SKM-1 treated with dmso at 0.1 percent for 144 hours (cell line): ENCODE data around the gene CCL23.
"Not testable (repeated sequence)": the region's sequence is repeated elsewhere in the genome, so short reads cannot be mapped to it uniquely, and the experiment has no call there.

Source experiments
- DNase-seq: peaks from one replicate; lab custom pipeline; 2025; ENCODE audit not compliant: unreplicated experiment; lab: John Stamatoyannopoulos, UW

CCL23 gene

DNA sequence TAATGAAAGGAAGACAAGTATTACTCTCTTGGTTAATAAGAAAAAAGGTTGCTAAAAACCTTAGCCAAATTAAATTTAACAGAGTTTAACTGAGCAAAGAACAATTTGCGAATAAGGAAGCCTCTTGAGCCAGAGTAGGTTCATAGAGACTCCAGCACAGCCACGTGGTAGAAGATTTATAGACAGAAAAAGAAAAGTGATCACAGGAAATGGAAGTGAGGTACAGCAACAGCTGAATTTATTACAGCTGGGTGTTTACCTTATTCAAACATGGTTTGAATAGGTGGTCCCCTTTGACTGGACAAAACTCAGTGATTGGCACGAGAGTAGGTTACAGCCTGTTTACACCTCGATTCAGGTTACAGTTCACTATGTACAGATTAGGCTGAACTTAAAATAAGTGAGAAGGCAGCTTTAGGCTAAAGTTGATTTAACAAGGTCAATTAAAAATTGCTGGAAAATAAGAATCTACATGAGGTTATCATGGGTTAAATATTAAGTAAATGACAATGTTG lies 13.1 kb downstream of the CCL23 start:
- no peak for DNase-seq

DNA sequence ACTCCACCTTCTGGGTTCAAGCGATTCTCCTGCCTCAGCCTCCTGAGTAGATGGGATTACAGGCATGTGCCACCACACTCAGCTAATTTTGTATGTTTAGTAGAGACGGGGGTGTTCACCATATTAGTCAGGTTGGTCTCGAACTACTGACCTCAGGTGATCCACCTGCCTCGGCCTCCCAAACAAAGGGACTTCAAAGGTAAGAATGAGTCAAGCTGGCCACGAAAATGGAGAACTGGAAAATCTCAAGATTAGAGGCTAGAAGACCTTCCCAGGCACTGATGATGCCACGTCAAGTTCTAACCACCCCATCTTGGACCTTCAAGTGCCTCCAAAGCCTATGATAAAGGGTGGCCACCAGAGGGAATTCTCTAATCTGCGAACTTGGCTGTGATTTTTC lies 15.1 kb downstream of the CCL23 start:
- DNase-seq = no peak

DNA sequence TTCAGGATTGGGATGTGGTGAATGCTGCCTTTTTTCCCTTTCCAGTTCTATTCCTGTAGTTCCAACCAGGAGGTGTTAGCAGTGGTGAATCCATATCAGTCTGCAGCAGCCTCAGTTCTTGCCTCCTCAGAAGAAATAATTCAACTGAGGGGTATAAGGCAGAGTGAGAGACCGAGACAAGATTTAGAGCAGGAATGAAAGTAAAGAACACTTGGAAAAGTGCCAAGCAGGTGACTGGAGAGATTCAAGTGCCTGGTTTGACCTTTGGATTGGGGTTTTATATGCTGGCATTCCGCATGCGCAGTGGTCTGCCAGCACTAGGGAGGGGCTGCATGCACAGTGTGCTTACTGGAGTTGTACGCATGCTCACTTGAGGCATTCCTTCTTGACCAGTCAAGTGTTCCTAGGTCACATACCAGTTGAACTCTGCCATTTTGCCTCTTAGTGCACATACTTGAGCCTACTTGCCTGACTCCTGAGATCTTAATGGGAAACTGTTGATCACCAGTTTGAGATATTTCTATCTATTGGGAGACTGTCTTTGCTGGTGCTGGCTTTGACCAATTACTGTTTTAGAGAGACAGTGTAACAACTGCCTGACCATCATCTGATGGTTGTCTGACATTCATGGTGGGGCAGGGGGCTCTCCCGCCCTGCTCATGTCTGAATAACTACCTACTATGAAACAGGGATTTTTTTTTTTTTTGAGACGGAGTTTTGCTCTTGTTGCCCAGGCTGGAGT lies 15.7 kb downstream of the CCL23 start:
- no peak for DNase-seq

- DNase-seq = no peak
Measured at GRCh38 chr17:36001110-36001771, 16.5 kb downstream of the CCL23 start, which contains the start of gene CCL15. Gene CCL15, minus strand, starts transcription at chr17:36001553. Its CDS starts 61 bp downstream, at chr17:36001492.

- no peak for DNase-seq
Measured at GRCh38 chr17:36000732-36001109, 17.1 kb downstream of the CCL23 start.

DNA sequence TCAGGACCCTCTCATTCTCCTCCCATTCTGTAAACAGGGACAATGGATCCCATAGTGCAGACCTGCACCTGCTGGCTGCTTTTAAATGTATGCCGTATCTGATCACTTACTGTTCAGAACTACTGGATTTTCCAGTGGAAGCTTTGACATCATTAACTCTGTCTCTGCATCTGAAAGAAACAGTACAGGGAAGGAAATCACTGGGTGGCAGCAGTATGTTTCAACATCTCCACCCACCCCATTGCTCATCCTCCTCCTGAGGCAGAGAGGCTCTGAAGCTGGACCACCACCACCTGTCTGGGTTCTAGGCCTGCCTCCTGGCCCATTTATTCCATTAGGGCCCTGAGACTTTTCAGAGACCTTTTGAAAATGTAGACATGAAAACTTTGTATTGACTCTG lies 19.0 kb downstream of the CCL23 start:
- no peak for DNase-seq

- DNase-seq = no peak
Measured at GRCh38 chr17:35998018-35998545, 19.7 kb downstream of the CCL23 start.

- not testable (repeated sequence) for DNase-seq
Measured at GRCh38 chr17:35995346-35995745, 22.4 kb downstream of the CCL23 start.

- DNase-seq = no peak
Measured at GRCh38 chr17:35991075-35991474, 26.7 kb downstream of the CCL23 start.

DNA sequence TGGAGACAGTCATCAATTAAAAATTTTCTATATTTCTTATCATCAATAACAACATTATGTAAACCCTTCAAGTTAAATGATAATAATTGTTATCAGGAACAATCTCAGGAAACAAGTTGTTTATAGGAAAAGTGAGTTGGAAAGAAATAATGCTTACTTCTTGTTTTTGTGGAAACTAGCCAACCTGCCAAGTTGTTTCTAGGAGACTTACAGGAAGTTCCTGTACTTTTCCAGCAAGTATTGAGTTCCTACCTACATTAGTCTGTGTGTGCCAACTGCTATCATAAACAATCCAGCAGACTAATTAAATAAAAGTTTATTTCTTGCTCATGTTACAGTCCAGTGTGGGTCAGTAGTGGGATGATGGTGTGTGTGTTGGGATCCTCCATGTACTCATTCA lies 29.6 kb downstream of the CCL23 start:
- no peak for DNase-seq

DNA sequence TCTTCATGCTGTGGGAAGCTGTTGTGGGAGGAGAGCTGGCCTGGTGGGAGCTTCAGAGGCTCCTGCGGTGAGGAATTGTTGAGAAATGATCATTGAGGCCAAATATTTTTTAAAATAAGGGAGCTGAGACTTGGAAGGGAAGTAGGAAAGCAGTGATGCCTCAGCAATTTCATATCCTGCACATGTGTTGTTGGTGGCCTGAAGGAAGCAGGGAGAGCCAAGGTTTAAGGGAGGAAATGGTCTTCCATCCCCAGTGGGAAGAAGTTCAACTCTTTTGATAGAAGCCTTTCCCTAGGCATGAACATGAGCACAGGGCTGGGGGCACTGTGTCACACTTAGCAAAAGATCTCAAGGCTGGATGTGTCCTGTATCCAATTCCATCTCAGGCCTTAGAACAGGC lies 31.1 kb downstream of the CCL23 start, which contains the start of gene CCL14:
Gene CCL14 (minus strand): TSS at position 87 of the 400 bp plus-strand sequence. CDS start 80 bp downstream, at position 7.
- no peak for DNase-seq

GRCh38 chr17:35984140-35984539 lies 33.6 kb downstream of the CCL23 start:
- DNase-seq = no peak

DNA sequence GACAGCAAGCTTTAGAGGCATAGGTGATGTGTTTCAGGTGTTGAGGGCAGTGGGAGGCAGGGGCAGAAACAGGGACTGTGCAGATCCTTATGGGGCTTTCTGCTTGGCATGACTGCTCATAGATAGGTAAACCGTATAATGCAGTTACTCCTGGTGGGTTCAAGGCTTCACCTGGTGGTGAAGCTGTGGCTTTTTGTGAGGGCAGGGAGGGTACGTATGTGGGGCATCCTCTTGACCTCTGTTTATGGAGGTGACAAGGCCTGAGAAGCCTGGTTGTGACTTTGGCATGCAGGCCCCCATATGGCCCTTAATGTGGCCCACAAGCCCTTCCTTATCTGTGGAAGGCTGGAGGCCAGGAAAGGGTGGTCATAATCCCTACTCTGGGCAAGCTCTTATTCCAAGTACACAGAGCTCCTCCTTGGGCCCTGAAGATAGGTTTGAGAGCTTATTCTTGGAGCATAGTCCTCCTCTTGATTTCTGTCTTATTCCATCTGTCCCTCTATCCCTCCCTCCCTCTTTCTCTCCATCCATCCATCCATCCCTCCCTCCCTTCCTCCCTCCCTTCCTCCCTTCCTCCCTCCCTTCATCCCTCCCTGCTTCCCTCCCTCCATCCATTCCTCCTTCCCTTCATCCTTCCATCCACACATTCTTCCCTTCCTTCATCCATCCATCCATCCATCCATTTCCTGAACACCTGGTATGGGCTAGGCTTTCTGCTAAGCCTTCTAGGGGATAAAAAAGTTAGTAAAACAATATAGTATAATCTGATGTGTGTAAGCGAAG lies 35.2 kb downstream of the CCL23 start:
- DNase-seq = no peak

- DNase-seq = no peak
Measured at GRCh38 chr17:35981908-35982330, 35.9 kb downstream of the CCL23 start.

GRCh38 chr17:35981246-35981645 lies 36.5 kb downstream of the CCL23 start, which contains the start of gene CCL16:
Gene CCL16, minus strand, starts transcription at chr17:35981497. Its CDS starts 77 bp downstream, at chr17:35981420.
- DNase-seq = no peak

- no peak for DNase-seq
Measured at GRCh38 chr17:35978346-35978745, 39.4 kb downstream of the CCL23 start.

DNA sequence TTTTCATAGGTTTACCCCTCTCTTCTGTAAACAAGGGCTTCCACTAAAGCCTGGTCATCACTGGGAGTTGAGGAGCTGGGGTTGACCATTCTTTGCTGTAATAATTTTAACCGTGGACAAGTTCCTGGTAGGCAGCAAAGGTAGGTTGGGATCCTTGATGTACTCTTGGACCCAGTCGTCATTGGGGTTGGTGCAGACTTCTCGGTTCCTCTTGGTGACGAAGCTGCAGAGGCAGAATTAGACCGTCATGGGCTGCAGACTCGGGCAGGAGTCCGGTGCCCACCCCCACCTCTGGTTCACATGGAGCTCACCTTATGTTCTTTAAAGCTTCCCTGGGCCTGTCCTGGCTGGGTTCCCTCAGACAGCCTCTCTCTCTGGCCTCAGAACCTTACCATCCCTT lies 40.3 kb downstream of the CCL23 start:
- no peak for DNase-seq

DNA sequence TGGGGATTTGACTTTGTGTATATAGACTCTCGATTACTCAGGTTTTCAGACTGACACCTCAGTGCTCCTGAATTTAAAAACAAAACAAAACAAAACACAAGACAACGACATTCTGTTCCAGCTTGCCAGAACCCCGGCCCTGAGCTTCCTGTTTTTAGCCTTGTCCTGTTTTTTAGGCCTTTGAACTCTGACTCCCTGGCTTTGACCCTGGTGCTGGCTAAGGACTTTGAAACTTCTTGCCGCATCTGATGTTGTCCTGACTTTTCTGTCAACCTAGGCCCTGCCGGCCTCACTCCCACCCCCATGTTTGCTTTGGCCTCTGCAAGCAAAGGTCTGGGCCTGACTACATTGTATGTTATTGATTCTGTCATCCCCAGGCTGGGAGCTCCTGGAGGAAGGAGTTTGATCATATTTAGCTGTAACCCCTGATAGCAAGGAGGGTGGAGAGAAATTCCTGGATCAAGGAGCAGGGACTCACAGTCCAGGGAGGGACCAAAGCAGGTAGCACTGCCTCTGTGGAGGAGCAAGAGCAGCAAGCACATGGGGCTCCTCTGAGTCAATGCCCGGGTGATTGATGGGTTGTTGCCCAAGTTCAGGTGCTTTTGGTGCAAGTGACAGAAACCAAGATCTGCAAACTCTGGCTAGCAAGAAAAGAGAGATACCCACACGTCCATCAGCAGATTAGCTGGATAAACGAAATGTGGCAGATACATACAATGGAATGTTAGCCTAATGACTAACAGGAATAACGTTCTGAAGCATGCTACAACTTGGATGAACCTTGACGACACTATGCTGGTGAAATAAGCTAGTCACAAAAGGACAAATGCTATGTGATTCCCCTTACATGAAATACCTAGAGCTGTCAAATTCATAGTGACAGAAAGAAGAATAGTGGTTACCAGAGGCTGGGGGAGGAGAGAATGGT lies 44.2 kb downstream of the CCL23 start:
- DNase-seq = peak; percentile 1

- no peak for DNase-seq
Measured at GRCh38 chr17:35972945-35973332, 44.8 kb downstream of the CCL23 start.

- no peak for DNase-seq
Measured at GRCh38 chr17:35972535-35972934, 45.2 kb downstream of the CCL23 start.
